Body of pancreas (tissue), 4 donors: ENCODE results near the gene CRTAC1. TPM values are rescaled to one million over a fixed set of nuclear protein-coding genes. Genes with fewer than 3 reads are reported as not detected.

Source experiments
- ATAC-seq: fragments of 150-250 bp; one replicate; pipeline ENCODE4 v1.9.1; 2016
- DNase-seq, 4 donors: peaks; one replicate each; pipeline ENCODE4 v3.0.0-alpha.2; 2019
- H3K27ac ChIP-seq, 4 donors: fragments of 200-600 bp; sonication (generic); 1 replicate in 3 of 4; 2 replicates in 1 of 4; pipeline versions ENCODE4 v1.5.1 to v1.6.1; 2016 to 2019; ENCODE audit warnings: mild to moderate bottlenecking in 1 of 4, mixed read lengths in 1 of 4, moderate library complexity in 1 of 4
- H3K27me3 ChIP-seq, 2 donors: fragments of 200-600 bp; sonication (generic); one replicate each; pipeline ENCODE4 v1.6.0; 2016; ENCODE audit warnings: mild to moderate bottlenecking in 1 of 2
- H3K36me3 ChIP-seq, 2 donors: fragments of 200-600 bp; sonication (generic); replicated peaks in 1 of 2; 2 replicates each; pipeline ENCODE4 v1.5.1; 2016; ENCODE audit warnings: low read depth in 2 of 2; ENCODE audit not compliant: insufficient read depth in 1 of 2
- H3K4me1 ChIP-seq: fragments of 200-600 bp; sonication (generic); one replicate; pipeline ENCODE4 v1.6.0; 2016
- H3K4me3 ChIP-seq, 2 donors: fragments of 200-600 bp; sonication (generic); 1 replicate in 1 of 2; 2 replicates in 1 of 2; pipeline ENCODE4 v1.5.1; 2016 to 2019
- H3K9me3 ChIP-seq, 3 donors: fragments of 200-600 bp; sonication (generic); 1 replicate in 2 of 3; 2 replicates in 1 of 3; pipeline ENCODE4 v1.5.1; 2016
- POLR2A ChIP-seq, 3 donors: fragments of 450-650 bp; IDR thresholded peaks; one replicate each; pipeline ENCODE4 v1.6.1; 2016; ENCODE audit warnings: antibody characterized with exemption in 3 of 3, mild to moderate bottlenecking in 2 of 3
- WGBS, 2 donors: methylation state at CpG; one replicate each; pipeline ENCODE4 v1.1.5; 2017; 5-methylcytosine and 5-hydroxymethylcytosine counted together
- intact Hi-C: fragments of 100-400 bp; cut with DNase I; formaldehyde crosslinking; loops from one replicate; pipeline ENCODE4 v1.15.1; 2023
- total RNA-seq, 2 donors: library from RNA; depleted of rRNA; stranded (reverse); fragments of >200 nt; gene quantifications; one replicate each; pipeline ENCODE4 v1.1.0, GENCODE V29; 2016
- TF ChIP-seq, protein P1 (sequence below), 7 experiments: fragments of 450-650 bp in 4 of 7; fragments of 200-600 bp in 3 of 7; sonication (generic) in 3 of 7; IDR thresholded peaks; one replicate each; pipeline ENCODE4 v1.5.1; 2016 to 2019; ENCODE audit warnings: antibody characterized with exemption in 7 of 7

CRTAC1 gene
- total RNA-seq, 2 donors from 2014 or later, result 0.52 TPM; not detected in 1

DNA sequence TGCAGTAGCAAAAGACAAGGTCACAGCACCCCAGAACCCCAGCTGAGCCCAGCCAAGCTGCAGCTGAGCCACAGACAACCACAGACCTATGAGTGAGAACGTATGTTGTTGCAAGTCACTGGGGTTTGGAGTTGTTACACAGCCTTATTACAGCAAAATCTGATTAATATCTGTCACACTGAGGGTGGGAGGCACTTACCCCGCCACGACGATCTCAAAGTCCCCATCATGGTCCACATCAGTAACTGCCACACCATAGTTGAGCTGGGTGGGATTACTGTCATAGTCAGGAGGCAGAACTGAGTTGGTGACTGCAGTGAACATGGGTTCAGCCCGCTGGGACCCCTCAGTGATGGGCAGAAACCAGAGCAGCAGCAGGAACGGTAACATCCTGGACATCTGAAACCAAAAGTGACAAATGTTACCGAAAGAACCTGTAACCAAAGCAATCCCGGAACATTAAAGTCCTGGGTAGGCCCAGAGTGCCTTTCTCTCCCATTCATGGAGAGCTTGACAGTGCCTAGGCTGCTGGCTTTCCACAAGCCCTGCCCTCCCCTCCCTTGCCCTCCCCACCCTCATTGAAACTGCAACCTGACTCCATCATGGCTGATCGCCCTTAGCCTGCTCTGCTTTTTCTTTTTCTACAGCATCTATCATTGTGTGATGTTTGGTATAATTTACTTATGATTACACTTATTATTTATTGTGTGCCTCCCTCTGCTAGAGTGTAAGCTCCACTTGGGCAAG, 19.3 kb downstream of the CRTAC1 start:
- H3K9me3 ChIP-seq, result no peaks in the 10 kb centered on the region
- TF ChIP-seq, protein P1, sequence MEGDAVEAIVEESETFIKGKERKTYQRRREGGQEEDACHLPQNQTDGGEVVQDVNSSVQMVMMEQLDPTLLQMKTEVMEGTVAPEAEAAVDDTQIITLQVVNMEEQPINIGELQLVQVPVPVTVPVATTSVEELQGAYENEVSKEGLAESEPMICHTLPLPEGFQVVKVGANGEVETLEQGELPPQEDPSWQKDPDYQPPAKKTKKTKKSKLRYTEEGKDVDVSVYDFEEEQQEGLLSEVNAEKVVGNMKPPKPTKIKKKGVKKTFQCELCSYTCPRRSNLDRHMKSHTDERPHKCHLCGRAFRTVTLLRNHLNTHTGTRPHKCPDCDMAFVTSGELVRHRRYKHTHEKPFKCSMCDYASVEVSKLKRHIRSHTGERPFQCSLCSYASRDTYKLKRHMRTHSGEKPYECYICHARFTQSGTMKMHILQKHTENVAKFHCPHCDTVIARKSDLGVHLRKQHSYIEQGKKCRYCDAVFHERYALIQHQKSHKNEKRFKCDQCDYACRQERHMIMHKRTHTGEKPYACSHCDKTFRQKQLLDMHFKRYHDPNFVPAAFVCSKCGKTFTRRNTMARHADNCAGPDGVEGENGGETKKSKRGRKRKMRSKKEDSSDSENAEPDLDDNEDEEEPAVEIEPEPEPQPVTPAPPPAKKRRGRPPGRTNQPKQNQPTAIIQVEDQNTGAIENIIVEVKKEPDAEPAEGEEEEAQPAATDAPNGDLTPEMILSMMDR (IDR thresholded peaks at IDR 0.05), result no peak
- no peak for TF ChIP-seq POLR2A (IDR thresholded peaks at IDR 0.05)
- no peaks in the 10 kb centered on the region for H3K27me3 ChIP-seq
- no peak overlapping the region for H3K27ac ChIP-seq
- intact Hi-C loops, result no loop called here
- DNase-seq (no peak), ATAC-seq (no peak)
- no peaks in the 10 kb centered on the region for H3K36me3 ChIP-seq
- H3K4me1 ChIP-seq, result peaks cover 4% of the 10 kb centered on the region
- H3K4me3 ChIP-seq, result no peak overlapping the region
- WGBS, 2 donors, result 69 to 79% methylated on average over 4 to 9 of the region's 9 CpGs

- Histone ChIP-seq H3K36me3 (no peaks in the 10 kb centered on the region), H3K9me3 (no peaks in the 10 kb centered on the region), H3K4me1 (peaks cover 7% of the 10 kb centered on the region), H3K4me3 (no peak overlapping the region), H3K27me3 (no peaks in the 10 kb centered on the region), H3K27ac (no peak overlapping the region)
- 5 to 7% methylated on average over 10 to 12 of the region's 12 CpGs for WGBS, 2 donors
- intact Hi-C loops, result no loop called here
- TF ChIP-seq, protein P1 (IDR thresholded peaks at IDR 0.05), result no peak
- no peak for TF ChIP-seq POLR2A (IDR thresholded peaks at IDR 0.05)
- ATAC-seq (no peak), DNase-seq (peak in 2 of 4 donors; percentile 6 to 41)
Observed at GRCh38 chr10:98006266-98006665, 24.2 kb downstream of the CRTAC1 start.

DNA sequence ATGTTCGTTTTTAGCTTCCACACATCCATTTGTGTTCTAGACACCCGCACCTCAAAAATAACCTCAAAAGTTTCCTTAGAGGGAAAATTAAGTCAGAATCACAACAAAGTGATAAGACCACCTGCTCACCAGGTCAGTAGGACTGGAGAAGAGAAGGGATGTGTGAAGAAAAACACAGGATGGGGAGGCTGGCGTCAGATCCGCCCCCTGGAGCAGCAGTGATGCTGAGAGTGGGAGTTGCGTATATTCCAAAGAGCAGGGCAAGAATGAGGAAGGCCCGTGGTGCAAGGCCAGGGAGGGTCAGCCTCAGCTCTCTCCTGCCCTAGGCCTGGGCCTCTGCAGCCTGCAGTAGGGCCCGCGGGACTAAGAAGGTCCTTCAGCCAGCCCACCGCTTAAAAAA, 28.7 kb downstream of the CRTAC1 start:
- Histone ChIP-seq H3K36me3 (no peaks in the 10 kb centered on the region), H3K4me1 (peaks cover 7% of the 10 kb centered on the region), H3K27ac (no peak overlapping the region), H3K9me3 (no peaks in the 10 kb centered on the region), H3K4me3 (no peak overlapping the region), H3K27me3 (no peaks in the 10 kb centered on the region)
- TF ChIP-seq, protein P1 (IDR thresholded peaks at IDR 0.05), result no peak
- TF ChIP-seq POLR2A (IDR thresholded peaks at IDR 0.05), result no peak
- ATAC-seq (no peak), DNase-seq (no peak)
- intact Hi-C loops, result no loop called here
- 81 to 87% methylated on average over 9 of the region's 9 CpGs for WGBS, 2 donors

DNA sequence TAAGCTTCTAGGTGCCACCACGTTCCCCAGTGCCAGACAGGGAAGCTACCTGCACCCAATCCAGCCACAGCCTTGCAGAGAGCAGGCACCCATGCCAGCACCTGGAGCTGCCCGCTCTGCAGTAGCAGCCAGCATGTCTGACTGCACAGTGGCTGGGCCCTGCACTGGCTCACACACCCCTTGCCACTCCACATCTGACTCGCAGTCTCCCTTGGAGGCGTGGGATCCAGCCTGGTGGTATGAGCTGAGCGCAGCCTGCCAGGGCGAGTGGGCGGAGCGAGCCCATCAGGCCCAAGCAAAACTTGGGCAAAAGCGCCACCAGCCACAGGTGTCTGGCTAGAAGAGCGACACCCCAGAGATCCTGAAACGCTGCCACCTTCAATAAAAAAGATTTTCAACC, 30.1 kb downstream of the CRTAC1 start:
- WGBS, 2 donors, result 93 to 94% methylated on average over 11 of the region's 11 CpGs
- Histone ChIP-seq H3K27me3 (no peaks in the 10 kb centered on the region), H3K36me3 (no peaks in the 10 kb centered on the region), H3K4me3 (no peak overlapping the region), H3K4me1 (no peaks in the 10 kb centered on the region), H3K27ac (no peak overlapping the region), H3K9me3 (no peaks in the 10 kb centered on the region)
- DNase-seq, result no peak
- ATAC-seq, result no peak
- TF ChIP-seq POLR2A (IDR thresholded peaks at IDR 0.05), result no peak
- TF ChIP-seq, protein P1 (IDR thresholded peaks at IDR 0.05), result no peak
- intact Hi-C loops, result no loop called here

GRCh38 chr10:97999923-98000248, 30.5 kb downstream of the CRTAC1 start:
- intact Hi-C loops, result no loop called here
- Histone ChIP-seq H3K4me1 (no peaks in the 10 kb centered on the region), H3K27ac (no peak overlapping the region), H3K36me3 (no peaks in the 10 kb centered on the region), H3K27me3 (no peaks in the 10 kb centered on the region), H3K4me3 (no peak overlapping the region), H3K9me3 (no peaks in the 10 kb centered on the region)
- ATAC-seq (no peak), DNase-seq (no peak)
- no peak for TF ChIP-seq POLR2A (IDR thresholded peaks at IDR 0.05)
- WGBS, 2 donors, result 73 to 79% methylated on average over 2 of the region's 2 CpGs
